Measurements from ENCODE around the gene POU6F2.

The POU6F2 gene

DNA sequence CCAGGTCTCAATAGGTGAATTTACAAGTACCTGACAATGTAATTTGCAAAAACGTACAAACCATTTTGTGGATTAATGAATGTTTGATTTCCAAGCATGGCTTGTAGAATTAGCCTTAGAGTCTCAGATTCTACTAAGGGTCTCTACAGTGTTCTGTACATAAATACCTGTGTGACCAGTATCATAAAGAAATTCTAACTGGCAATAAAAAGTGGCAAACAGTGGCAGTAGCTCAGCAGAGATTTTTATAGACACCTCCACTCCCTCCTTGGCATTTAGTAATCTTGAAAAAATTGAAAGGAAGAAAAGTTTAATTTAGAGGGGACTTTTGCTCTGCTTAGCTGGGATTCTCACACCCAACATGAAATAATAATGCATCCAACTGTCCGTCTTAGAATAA lies 220.8 kb downstream of the POU6F2 start:
- DNase-seq, result no peak

DNA sequence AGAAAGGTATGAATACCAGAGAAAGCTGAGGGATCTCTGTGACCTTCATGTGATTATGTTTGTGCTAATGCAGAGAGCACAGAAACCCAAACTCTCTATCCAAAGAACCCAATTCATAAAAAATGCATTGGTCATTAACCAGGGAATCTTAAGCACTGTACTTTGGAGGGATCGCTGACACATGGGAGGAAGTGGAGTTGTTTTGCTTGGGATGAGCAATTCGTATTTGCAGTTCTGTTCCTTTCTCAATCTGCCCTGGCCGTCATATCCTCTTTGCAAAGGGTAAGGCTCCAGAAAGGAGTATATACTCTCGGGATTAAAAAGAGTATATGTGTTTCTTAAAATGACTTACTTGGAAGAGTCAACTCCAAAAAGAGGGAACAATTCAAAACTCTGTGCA lies 221.3 kb downstream of the POU6F2 start:
- DNase-seq, result no peak

DNA sequence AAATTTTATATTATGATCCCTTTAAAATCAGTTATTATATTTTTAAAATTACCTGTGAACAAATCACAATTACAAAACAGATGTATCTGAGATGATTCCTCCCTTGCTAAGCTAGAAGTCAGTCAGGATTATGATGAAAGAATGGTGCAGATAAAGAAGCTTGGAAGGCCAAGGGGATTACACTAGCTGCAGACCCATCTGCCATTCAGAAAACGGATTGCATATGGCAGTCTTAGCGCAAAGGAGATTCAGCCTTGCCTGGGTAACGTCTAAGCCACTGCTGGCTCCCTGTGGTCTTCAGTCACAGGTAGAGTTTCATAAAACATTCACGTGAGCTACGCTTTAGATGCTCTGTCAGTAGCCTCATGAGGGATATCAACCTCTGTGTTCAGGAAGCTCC lies 222.2 kb downstream of the POU6F2 start:
- no peak for DNase-seq

DNA sequence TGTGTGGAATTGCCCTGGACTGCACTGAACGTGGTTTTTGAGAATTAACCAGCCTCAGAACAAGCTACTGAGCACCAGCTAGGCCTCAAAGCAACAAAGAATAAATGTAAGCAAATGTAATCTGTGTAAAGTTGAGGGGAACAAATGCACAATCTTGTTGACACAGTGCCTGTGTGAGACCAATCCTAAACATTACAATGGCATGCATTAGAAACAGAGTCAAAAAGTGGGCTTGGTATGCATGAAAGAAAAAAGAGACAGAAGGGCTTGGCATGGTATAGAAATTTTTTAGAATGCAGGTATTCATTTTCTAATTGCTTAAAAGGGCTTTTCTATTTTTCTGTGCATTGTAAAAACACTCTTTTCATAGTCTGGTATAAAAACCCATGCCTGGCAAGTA lies 224.3 kb downstream of the POU6F2 start:
- no peak for DNase-seq

DNA sequence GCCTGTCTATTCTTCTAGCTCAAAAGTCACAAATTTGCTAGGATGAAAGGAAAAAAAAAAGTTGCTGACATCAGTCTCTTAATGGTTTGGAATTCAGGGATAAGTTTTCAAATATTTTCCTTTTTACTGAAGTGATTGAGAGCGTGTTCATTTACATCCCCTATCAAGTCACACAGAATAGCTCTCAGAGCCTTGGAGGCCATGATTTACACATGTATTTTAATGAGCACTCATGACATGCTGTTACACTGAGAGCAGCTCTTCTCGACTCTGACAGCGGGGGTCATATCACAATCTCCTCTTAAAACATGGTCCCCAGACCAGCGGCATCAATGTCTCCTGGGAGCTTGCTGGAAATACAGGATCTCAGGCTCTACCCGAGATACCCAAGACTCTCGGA lies 232.7 kb downstream of the POU6F2 start:
- DNase-seq, result no peak

DNA sequence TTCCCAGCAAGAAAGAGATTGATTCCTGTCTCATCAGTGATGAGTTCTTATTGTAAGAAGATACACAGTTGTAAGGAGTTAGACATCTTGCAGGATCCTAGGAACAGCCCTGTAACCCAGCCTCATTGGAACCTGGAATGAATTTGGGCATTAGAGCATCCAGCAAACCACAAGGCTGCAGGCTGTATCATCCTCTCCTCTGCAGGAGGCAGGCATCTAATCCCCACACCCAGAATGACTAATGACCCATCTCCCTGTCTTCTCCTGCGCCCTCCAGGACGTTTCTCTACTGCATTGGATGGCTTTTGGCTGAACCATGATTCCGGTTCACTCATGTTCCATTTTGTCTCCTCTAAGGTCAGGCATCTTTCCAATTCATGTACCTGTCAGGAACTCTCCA lies 233.9 kb downstream of the POU6F2 start:
- DNase-seq, result no peak

DNA sequence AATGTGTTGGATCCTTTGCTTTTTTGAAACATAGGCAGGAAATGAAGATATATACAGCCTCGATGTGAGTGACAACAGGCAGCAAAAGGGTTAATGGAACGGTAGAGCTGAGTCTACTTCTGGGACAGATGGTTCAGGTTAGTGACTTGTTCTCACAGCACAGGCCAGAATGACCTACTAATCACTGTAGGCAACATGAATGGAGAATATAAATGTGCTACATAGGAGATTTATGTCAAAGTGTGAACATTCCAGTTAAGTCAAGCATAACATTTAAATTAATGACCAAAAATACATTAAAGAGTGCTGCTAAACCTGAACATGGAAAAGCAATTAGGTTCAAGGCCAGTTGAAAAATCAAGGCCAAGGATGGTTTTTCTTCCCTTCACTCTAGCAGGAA lies 235.2 kb downstream of the POU6F2 start:
- DNase-seq, result no peak

DNA sequence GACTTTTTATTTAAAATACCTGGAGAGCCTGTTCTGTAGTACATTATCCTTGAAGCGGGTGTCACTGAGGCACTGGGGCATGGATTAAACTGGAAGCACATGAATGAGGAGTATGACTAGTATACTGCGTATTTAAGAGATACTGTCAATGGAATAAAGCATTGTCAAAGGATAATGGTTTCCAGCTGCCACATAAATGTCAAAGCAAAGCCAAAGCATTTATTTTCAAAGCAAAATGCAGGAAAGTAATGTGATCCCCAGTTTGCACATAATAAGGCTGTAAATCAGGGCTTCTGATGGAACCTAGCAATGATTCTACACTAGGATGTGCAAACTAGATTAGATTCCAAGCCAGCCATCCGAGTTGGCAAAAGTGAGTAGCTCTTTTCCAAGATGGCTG lies 240.1 kb downstream of the POU6F2 start:
- DNase-seq, result no peak

DNA sequence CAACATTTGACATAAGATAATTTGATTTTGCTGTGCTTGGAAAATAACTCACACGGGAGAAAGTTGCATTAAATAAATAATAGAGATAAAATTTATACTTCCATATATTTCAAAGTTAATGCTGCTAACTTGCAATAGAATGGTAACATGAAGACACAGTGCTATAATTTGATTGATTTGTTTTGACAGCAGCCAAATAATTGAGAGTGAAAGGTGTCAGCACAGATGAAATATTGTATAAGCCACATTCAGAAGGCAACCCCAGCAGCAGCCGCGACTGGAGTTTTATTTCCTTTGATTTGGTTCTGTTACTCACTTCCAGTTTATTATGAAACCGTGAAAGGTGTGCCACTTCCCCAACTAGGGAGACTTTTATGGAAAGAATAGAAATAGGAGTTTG lies 242.2 kb downstream of the POU6F2 start:
- no peak for DNase-seq

DNA sequence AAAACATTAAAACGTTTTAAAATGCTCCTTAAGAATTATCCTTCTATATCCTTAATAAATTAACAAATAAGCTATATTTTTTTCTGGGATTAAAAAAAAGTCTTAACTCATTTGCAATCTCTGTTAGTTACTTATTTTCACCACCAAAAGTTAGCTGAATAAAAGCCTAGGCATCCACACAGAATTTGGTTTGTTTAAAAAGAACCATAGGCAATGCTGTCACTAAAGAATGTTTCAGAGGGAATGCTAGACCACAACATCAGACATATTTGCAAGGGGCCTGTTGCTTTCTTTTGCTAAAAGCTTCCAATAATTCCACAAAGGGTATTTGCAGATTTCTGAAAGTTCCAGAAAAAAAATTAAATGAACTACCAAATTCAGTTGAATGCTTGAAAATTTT lies 244.2 kb downstream of the POU6F2 start:
- DNase-seq, result no peak

DNA sequence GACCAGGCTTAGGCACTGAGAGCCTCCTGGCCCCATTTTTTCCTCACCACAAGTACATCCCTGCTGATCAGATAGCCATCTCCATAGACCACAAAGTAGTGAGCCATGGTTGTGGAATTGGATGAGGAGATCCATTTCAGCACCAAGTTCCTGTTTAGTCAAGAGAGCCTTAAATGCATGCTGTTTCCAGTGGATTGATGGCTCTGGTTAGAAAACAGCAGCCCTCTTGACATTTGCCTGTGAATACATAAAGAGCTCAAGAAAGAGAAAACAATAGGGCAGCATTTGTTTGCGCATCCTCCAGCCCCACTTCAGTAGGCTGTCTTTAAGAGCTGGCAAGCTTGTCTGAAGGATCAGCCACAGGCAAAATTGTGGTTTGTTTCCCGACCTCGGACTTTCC lies 251.2 kb downstream of the POU6F2 start:
- DNase-seq, result no peak

DNA sequence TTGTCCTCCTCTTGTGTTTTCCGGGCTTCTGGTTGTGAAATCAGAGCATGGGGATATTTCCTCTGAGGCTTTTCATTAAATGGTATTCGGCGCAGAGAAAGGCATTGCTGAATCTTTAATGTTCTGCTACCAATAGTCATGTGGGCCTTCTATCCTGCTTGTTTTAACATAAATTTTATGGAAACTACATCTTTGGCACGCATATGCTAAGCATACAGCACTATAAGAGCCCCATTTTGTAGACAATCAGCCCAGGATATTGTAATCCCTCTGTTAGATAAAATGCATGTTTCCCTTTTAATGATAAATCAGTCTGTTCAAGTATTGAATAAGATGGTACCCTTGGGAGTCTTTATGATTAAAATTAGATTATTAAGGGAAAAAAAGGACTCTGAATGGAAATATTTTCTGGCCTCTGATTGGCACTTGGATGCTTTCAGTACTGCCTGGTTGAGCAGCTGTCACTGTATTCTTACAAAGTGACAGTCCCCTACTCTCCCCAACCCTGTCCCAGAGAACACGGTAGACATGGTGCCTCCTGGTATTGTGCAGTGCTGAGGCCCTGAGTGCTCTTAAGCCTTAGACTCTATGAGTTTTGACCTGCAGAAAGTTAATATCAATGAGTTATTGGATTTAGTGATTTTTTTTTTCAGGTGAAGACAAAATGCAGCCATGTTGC lies 256.3 kb downstream of the POU6F2 start:
- no peak for DNase-seq

DNA sequence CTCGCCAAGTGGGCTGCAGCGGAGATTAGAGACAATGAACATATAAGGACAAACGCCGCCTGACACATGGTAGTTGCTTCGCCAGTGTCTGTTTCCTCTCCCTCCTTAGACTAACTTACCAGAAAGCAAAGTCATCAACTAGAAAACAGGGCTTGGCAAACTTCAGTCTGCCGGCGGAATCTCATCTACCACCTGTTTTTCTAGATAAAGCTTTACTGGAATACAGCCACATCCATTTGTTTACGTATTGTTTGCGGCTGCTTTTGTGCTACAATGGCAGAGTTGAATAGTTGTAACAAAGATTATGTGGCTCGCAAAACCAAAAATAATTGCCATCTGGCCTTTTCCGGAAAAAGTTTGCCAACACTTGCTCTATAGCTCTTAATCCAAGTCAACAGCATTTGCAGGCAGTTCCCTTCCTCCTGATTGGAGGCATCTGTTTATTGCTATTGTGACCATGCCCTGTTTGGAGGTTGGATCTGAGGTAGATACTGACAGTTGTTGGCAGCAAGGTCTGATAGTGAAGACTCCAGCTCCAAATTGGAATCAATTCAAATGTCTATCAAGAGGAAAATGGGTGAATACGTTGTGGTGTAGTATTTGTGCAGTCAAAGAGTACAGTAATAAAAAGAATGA lies 260.6 kb downstream of the POU6F2 start:
- DNase-seq, result no peak

DNA sequence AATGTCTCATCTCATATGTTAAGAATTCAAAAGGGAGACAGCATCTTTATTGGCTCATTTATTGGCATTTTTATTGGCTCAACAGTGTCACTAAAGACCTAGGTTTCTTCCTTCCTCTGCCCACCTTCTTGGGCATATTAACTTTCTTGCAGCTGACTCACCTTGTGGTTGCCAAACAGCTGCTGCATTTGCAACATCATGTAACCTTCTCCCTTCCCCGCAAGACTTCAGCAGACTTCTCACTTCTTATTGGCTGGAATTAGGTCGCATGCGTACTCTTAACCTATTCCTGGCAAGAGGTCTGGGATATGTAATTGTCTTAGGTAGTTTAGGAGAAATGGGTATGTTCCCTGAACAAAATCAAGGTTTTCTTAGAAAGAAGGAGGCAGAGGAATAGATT lies 263.2 kb downstream of the POU6F2 start:
- no peak for DNase-seq

DNA sequence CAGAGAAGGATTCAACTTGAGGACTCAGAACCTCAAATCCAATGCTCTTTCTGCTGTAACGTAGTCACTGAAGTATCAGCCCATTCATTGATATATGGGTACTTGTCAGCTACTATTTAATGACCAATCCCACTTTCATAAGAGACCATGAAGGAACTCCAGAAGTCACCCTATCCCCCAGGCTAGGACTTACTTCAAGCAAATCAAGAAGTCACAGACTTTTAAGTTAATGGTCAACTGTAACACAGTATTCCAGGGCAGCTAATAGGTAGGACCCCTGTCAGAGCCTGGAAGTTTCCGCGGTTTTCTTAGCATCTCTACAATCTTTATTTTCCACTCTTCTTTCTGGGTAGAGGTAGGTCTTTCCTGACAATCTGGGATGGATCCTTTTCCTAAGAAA lies 269.9 kb downstream of the POU6F2 start:
- no peak for DNase-seq

DNA sequence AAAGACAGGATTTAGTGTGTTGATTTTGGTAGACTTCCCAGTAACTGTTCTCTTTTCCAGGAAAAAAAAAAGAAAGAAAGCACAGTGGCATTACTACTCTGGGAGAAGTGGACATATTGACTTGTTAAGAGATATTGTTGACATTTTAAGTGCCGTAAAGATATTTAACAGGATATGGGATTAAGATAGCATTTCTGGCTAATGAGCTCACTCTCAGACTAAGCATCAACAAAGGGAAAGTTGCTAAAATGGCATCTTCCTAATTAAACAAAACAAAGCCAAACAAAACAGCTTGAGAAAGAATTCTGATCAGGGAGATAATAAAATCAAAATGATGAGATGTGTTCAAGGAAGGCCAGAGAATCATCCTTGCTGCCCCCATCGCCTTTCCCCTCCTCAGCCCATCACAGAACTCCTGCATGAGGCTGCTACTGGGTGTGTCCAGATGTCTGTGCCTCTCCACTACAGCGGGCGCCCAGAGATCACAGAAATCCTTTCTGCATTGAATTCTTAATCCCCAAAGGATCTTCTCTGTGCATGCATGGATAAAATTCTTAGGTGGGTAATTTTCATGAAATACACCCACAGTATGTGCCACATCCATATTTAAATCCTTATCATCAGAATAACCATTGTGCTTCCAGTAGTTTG lies 270.5 kb downstream of the POU6F2 start:
- DNase-seq, result no peak

DNA sequence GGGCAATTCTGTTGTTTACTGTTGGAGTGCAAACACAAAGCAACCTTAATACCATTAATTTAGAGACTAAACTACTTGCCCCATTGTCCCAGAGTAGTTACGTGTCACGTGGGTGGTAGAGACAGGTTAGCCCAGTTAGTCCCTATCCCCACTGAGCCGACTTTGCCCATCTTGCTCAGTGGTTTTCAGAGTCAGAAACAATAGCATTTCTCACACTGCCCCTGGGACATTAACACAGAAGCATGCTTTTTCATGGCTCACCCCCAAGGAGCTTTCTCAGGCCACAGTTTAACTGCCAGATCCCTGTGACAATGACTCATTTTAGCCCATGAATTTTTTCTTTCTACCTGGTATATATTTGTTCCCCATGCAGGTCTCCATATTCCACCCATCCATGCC lies 271.0 kb downstream of the POU6F2 start:
- DNase-seq, result no peak

DNA sequence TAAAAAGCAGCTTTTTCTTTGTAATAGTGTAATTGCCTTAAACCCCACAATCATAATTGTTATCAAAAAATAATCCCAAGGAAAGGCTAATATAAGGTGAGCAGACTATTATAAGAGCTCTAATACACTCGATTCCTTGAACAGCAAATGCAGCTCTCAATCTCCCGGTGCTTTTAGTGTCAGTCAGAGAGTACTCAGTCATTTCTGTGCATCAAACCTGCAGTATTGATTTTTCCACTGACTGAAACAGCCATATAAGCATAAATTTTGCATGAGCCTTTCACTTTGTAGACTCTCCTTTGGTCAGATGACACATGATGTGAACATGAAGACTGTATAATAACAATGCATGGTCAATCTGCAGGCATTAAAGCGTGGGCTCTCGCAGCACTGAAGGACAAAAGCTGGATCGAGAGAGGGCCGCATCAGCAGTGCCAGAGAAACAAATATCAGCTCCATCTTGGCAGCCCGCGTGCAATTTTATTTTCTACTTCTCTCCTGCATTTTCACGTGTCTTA lies 272.0 kb downstream of the POU6F2 start:
- no peak for DNase-seq

DNA sequence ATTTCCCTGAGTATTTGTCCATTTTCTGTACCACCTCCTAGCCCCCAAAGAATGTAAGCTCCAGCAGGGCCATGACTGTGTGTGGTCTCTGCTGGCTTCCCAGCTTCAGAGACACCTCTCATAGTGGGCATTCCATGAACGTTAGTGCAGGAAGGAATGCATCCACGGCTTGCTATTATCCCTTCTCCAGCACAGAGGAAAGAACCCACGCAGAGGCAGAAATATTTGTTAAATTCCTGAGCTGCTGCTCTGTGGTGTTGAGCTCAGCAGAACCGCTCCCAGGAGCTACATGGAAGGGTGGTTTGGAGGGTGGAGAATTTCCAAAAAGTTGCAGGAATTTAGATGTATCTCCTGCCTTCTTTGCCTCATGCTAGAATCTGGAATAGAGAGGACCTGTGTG lies 275.2 kb downstream of the POU6F2 start:
- DNase-seq, result no peak

DNA sequence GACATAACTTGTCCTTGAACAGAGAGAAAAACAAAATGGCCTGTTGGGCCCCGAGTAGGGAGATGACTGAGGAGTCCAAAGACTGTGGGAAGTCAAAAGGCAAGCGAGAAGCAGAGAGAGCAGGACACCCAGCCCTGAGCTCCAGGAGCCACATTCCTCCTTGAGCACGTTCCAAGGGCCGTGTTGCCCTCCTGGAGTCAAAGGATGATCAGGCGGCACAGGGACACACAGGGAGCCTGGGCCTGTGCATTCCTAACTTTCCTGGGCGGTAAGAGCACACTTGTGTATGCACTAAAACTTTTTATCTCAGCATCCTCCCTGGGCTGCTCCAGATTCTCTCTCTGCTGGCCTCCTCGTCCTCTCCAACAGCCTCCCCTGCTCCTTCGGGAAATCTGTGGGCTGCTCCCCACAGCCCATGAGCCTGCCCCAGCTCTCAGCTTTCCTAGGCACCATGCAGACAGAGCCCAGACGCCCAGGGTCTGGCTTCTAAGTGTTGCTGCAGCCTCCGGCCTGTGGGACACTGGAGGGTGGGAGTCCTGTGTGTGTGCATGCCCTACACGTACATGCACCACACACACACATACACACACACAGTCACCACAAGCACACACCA lies 281.8 kb downstream of the POU6F2 start:
- DNase-seq, result no peak

DNA sequence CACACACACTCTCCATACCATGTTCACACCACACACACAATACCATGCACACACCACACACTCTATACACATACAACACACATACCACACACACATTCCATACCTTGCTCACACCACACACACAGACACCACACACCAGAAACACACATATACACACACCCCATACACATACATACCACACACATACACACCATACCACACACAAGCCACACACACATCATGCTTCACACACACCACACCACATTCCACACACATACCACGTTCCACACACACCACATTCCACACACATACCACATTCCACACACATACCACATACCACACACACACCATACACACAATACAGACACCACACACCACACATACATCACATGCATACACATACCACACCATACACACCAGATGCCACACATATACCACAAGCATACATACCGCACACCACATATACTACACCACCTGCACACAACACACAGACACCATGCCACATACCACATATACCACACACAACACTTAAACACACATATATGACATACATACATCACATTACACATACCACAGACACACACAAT lies 282.7 kb downstream of the POU6F2 start:
- DNase-seq, result no peak

DNA sequence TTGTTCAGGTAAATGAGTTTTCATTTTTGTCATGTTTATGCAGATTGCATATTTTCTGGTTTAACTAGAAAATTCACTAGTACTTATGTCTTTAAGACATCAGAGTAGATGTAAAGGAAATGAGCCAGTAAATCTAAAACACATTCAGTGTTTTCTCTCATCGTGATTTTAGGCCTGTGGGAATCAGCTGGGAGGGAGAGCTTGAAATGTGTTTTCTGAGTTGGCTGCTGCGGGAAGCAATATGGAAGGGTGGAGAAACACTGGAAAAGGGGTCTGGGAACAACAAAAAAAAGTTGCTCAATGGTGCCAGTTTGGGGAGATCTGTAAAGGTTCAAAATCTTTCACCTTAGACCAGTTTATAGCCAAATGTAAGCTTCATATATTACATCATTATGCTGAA lies 284.1 kb downstream of the POU6F2 start:
- no peak for DNase-seq

Data from hematopoietic multipotent progenitor cell treated with erythropoietin and hydrocortisone succinate and interleukin-3 and kit ligand, for 8 days (in vitro differentiated cells).